Right lobe of liver (tissue), 4 donors: ENCODE results near the gene AGA.

Source experiments
- POLR2A ChIP-seq: fragments of 450-650 bp; IDR thresholded peaks from one replicate; pipeline ENCODE4 v1.6.1; 2017; ENCODE audit warnings: antibody characterized with exemption, mild to moderate bottlenecking
- TF ChIP-seq, protein P1 (sequence below), 4 donors: fragments of 200-600 bp in 3 of 4; fragments of 450-650 bp in 1 of 4; IDR thresholded peaks; one replicate each; pipeline versions ENCODE4 v1.5.1 to v1.8.0; 2016 to 2022; ENCODE audit warnings: antibody characterized with exemption in 4 of 4, mild to moderate bottlenecking in 2 of 4
- donor health status: DM: no; HTN: no; CAD: no.
- donor health status: DM: no; HTN: no; CAD: no.
- donor health status: DM: no; HTN: yes; CAD: no.

DNA sequence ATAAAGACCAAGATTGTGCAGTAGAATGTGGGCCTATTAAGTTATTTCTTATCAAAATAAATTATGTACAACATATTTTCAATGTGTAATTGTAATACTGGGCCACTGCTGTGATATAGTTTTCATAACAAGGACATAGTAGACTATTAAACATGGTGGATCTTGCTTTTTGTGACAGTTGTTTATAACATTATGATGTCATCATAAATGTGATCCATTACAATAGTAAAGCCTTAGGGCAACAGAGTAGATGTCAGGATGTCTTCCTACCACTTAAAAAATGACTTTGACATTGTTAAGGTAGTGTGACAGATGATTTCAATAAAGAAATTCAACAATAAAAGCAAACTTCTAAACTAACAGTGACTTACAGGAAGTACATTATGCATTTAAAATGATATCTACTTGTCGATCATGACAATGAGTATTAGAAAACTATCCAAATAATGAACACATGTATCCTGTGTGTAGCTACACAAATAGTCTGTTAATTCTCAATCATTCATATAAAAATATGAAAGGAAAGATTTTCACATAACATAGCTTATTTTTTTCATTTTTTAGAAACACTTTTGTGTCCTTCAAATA, 5.3 kb upstream of the AGA start:
- TF ChIP-seq, protein P1, sequence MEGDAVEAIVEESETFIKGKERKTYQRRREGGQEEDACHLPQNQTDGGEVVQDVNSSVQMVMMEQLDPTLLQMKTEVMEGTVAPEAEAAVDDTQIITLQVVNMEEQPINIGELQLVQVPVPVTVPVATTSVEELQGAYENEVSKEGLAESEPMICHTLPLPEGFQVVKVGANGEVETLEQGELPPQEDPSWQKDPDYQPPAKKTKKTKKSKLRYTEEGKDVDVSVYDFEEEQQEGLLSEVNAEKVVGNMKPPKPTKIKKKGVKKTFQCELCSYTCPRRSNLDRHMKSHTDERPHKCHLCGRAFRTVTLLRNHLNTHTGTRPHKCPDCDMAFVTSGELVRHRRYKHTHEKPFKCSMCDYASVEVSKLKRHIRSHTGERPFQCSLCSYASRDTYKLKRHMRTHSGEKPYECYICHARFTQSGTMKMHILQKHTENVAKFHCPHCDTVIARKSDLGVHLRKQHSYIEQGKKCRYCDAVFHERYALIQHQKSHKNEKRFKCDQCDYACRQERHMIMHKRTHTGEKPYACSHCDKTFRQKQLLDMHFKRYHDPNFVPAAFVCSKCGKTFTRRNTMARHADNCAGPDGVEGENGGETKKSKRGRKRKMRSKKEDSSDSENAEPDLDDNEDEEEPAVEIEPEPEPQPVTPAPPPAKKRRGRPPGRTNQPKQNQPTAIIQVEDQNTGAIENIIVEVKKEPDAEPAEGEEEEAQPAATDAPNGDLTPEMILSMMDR (IDR thresholded peaks at IDR 0.05) = no peak
- TF ChIP-seq POLR2A = no peak
